ENCODE data around the gene RPS19. TPM values are rescaled to one million over a fixed set of nuclear protein-coding genes. Genes with fewer than 3 reads are reported as not detected.
A peak's percentile ranks its signal among the peaks of the same experiment; 100 is the strongest.

RPS19 gene
- polyA plus RNA-seq (2012; ENCODE audit: low read depth, missing spikeins): 7,698 TPM

- TF ChIP-seq POLR2A (IDR thresholded peaks at IDR 0.05; ENCODE audit: low read depth, low read length) (peak; percentile 89), POU2F2 (IDR thresholded peaks at IDR 0.05; ENCODE audit: low read depth, low read length) (peak; percentile 56), POLR2AphosphoS5 (IDR thresholded peaks at IDR 0.05; ENCODE audit: low read depth, low read length) (peak; percentile 98), SPI1 (IDR thresholded peaks at IDR 0.05; ENCODE audit: low read depth, low read length) (peak; percentile 75), PAX5 (IDR thresholded peaks at IDR 0.05; ENCODE audit: insufficient read depth, low read length, severe bottlenecking) (no peak), TAF1 (IDR thresholded peaks at IDR 0.05; ENCODE audit: low read depth, low read length) (peak; percentile 96)
- DNase-seq (ENCODE audit: insufficient read length, low spot score) (peak; percentile 93), FAIRE-seq (peak; percentile 99)
These were observed at the start of gene RPS19 for GRCh38 chr19:41859618-41860418. Gene RPS19 (plus strand): TSS chr19:41860255. CDS start chr19:41860775, 520 bp downstream.

- FAIRE-seq (no peak), DNase-seq (ENCODE audit: insufficient read length, low spot score) (no peak)
- TF ChIP-seq SPI1 (IDR thresholded peaks at IDR 0.05; ENCODE audit: low read depth, low read length): no peak
- no peak for TF ChIP-seq POLR2A (IDR thresholded peaks at IDR 0.05; ENCODE audit: low read depth, low read length)
- no peak for TF ChIP-seq PAX5 (IDR thresholded peaks at IDR 0.05; ENCODE audit: insufficient read depth, low read length, severe bottlenecking)
- TF ChIP-seq POU2F2 (IDR thresholded peaks at IDR 0.05; ENCODE audit: low read depth, low read length): no peak
- no peak for TF ChIP-seq POLR2AphosphoS5 (IDR thresholded peaks at IDR 0.05; ENCODE audit: low read depth, low read length)
- no peak for TF ChIP-seq TAF1 (IDR thresholded peaks at IDR 0.05; ENCODE audit: low read depth, low read length)
These were observed 49.8 kb upstream of the RPS19 start for GRCh38 chr19:41810301-41810700.

GRCh38 chr19:41811036-41811435 lies 49.0 kb upstream of the RPS19 start:
- FAIRE-seq (no peak), DNase-seq (ENCODE audit: insufficient read length, low spot score) (no peak)
- TF ChIP-seq PAX5 (IDR thresholded peaks at IDR 0.05; ENCODE audit: insufficient read depth, low read length, severe bottlenecking): no peak
- TF ChIP-seq SPI1 (IDR thresholded peaks at IDR 0.05; ENCODE audit: low read depth, low read length): peak; percentile 89

- TF ChIP-seq POLR2A (IDR thresholded peaks at IDR 0.05; ENCODE audit: low read depth, low read length) (no peak), TAF1 (IDR thresholded peaks at IDR 0.05; ENCODE audit: low read depth, low read length) (no peak), PAX5 (IDR thresholded peaks at IDR 0.05; ENCODE audit: insufficient read depth, low read length, severe bottlenecking) (no peak), SPI1 (IDR thresholded peaks at IDR 0.05; ENCODE audit: low read depth, low read length) (no peak), POLR2AphosphoS5 (IDR thresholded peaks at IDR 0.05; ENCODE audit: low read depth, low read length) (no peak), POU2F2 (IDR thresholded peaks at IDR 0.05; ENCODE audit: low read depth, low read length) (no peak)
- FAIRE-seq (no peak), DNase-seq (ENCODE audit: insufficient read length, low spot score) (no peak)
These were observed 48.1 kb upstream of the RPS19 start for GRCh38 chr19:41811981-41812380.

- no peak for TF ChIP-seq POLR2A (IDR thresholded peaks at IDR 0.05; ENCODE audit: low read depth, low read length)
- TF ChIP-seq SPI1 (IDR thresholded peaks at IDR 0.05; ENCODE audit: low read depth, low read length): no peak
- no peak for TF ChIP-seq POU2F2 (IDR thresholded peaks at IDR 0.05; ENCODE audit: low read depth, low read length)
- no peak for TF ChIP-seq TAF1 (IDR thresholded peaks at IDR 0.05; ENCODE audit: low read depth, low read length)
- no peak for TF ChIP-seq POLR2AphosphoS5 (IDR thresholded peaks at IDR 0.05; ENCODE audit: low read depth, low read length)
- TF ChIP-seq PAX5 (IDR thresholded peaks at IDR 0.05; ENCODE audit: insufficient read depth, low read length, severe bottlenecking): no peak
- FAIRE-seq (no peak), DNase-seq (ENCODE audit: insufficient read length, low spot score) (no peak)
These were observed 46.1 kb upstream of the RPS19 start for GRCh38 chr19:41813911-41814310.

- FAIRE-seq (no peak), DNase-seq (ENCODE audit: insufficient read length, low spot score) (no peak)
- TF ChIP-seq SPI1 (IDR thresholded peaks at IDR 0.05; ENCODE audit: low read depth, low read length) (no peak), TAF1 (IDR thresholded peaks at IDR 0.05; ENCODE audit: low read depth, low read length) (no peak), PAX5 (IDR thresholded peaks at IDR 0.05; ENCODE audit: insufficient read depth, low read length, severe bottlenecking) (no peak), POLR2AphosphoS5 (IDR thresholded peaks at IDR 0.05; ENCODE audit: low read depth, low read length) (no peak), POLR2A (IDR thresholded peaks at IDR 0.05; ENCODE audit: low read depth, low read length) (no peak), POU2F2 (IDR thresholded peaks at IDR 0.05; ENCODE audit: low read depth, low read length) (no peak)
These were observed 44.8 kb upstream of the RPS19 start for GRCh38 chr19:41815301-41815700.

- no peak for TF ChIP-seq POU2F2 (IDR thresholded peaks at IDR 0.05; ENCODE audit: low read depth, low read length)
- TF ChIP-seq POLR2A (IDR thresholded peaks at IDR 0.05; ENCODE audit: low read depth, low read length): no peak
- no peak for TF ChIP-seq POLR2AphosphoS5 (IDR thresholded peaks at IDR 0.05; ENCODE audit: low read depth, low read length)
- TF ChIP-seq TAF1 (IDR thresholded peaks at IDR 0.05; ENCODE audit: low read depth, low read length): no peak
- TF ChIP-seq SPI1 (IDR thresholded peaks at IDR 0.05; ENCODE audit: low read depth, low read length): no peak
- TF ChIP-seq PAX5 (IDR thresholded peaks at IDR 0.05; ENCODE audit: insufficient read depth, low read length, severe bottlenecking): no peak
- no peak for DNase-seq (ENCODE audit: insufficient read length, low spot score)
- no peak for FAIRE-seq
These were observed 43.3 kb upstream of the RPS19 start for GRCh38 chr19:41816761-41817160.

- TF ChIP-seq SPI1 (IDR thresholded peaks at IDR 0.05; ENCODE audit: low read depth, low read length) (no peak), POU2F2 (IDR thresholded peaks at IDR 0.05; ENCODE audit: low read depth, low read length) (no peak), POLR2AphosphoS5 (IDR thresholded peaks at IDR 0.05; ENCODE audit: low read depth, low read length) (no peak), PAX5 (IDR thresholded peaks at IDR 0.05; ENCODE audit: insufficient read depth, low read length, severe bottlenecking) (no peak), POLR2A (IDR thresholded peaks at IDR 0.05; ENCODE audit: low read depth, low read length) (no peak), TAF1 (IDR thresholded peaks at IDR 0.05; ENCODE audit: low read depth, low read length) (no peak)
- FAIRE-seq (peak; percentile 91), DNase-seq (ENCODE audit: insufficient read length, low spot score) (peak; percentile 65)
These were observed 38.9 kb upstream of the RPS19 start for GRCh38 chr19:41821003-41821735.

- no peak for FAIRE-seq
- TF ChIP-seq POLR2AphosphoS5 (IDR thresholded peaks at IDR 0.05; ENCODE audit: low read depth, low read length) (no peak), PAX5 (IDR thresholded peaks at IDR 0.05; ENCODE audit: insufficient read depth, low read length, severe bottlenecking) (no peak), SPI1 (IDR thresholded peaks at IDR 0.05; ENCODE audit: low read depth, low read length) (no peak), TAF1 (IDR thresholded peaks at IDR 0.05; ENCODE audit: low read depth, low read length) (no peak), POU2F2 (IDR thresholded peaks at IDR 0.05; ENCODE audit: low read depth, low read length) (no peak), POLR2A (IDR thresholded peaks at IDR 0.05; ENCODE audit: low read depth, low read length) (no peak)
- no peak for DNase-seq (ENCODE audit: insufficient read length, low spot score)
These were observed 21.9 kb upstream of the RPS19 start for GRCh38 chr19:41837981-41838708.

Measured in GM12891 (cell line).